GM19099 (cell line): Measurements from ENCODE around the gene FLCN.
A peak's percentile ranks its signal among the peaks of the same experiment; 100 is the strongest.

ENCODE experiments used
- POLR2A ChIP-seq: IDR thresholded peaks from 3 replicates; pipeline ENCODE4 v1.6.1; 2011; ENCODE audit warnings: low read depth; ENCODE audit not compliant: insufficient read length; ENCODE audit errors: extremely low read depth

The FLCN gene

DNA sequence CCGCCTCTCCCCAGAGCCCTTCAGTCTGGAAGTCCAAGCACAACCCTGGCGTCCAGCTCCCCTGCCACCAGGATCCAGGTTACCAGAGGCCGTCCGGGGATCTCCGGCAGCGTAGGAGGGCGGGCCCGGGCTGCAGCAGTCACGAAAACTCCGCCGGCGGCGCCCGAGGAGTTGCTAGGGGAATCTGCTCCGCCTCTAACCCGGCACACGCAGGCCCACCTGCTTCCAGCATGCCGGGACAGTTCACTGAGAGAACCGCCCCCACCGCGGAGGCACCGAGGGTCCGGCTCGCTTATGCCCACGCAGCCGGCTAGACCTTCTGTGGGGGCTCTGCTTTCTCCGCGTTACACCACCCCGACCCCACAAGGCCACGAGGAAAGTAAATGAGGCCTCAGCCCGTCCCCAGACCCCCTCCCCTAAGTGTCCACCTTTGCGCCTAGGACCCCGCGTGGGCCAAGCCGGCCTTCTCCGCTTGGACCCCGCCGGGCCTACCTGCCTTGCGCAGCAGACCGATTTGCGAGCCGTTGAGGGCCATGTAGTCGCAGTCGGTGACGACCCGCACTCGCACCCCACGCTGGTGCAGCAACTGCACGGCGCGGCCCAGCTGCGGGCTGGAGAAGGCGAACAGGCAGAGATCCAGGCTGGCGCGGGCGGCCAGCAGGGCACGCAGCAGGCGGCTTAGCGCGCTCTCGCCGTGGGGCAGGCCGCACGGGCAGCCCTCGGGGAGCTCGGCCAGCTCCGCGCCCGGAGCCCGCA is 31.4 kb downstream of the FLCN start:
- peak; percentile 46 for TF ChIP-seq POLR2A

DNA sequence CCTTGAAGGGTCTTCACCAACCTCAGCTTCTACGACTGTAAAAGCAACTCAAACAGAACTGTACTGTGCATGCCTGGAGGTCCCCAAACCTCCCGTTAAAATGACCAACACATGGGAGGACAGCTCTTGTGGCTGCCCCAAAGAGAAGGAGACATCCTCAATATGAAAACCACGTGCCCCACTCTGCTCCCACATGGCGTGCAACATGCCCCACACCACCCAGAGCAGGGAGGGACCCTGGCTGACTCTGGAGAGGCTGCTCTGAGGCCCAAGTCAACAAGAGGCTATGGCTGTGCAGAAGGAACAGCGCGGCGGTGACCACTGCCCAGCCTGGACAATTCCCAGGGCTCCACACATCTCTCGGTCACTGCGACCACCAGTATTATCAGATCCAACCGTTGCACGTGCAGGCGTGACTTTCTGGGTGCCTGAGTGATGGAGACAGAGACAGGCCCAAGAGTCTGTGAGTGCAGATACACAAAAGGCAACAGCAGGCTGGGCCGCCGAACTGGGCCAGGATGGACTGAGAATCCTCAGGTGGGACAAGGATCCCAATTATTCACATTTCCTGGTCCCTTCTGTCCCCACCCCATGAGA is 32.2 kb downstream of the FLCN start:
- no peak for TF ChIP-seq POLR2A

GRCh38 chr17:17204041-17204591 is 32.9 kb downstream of the FLCN start:
- no peak for TF ChIP-seq POLR2A

DNA sequence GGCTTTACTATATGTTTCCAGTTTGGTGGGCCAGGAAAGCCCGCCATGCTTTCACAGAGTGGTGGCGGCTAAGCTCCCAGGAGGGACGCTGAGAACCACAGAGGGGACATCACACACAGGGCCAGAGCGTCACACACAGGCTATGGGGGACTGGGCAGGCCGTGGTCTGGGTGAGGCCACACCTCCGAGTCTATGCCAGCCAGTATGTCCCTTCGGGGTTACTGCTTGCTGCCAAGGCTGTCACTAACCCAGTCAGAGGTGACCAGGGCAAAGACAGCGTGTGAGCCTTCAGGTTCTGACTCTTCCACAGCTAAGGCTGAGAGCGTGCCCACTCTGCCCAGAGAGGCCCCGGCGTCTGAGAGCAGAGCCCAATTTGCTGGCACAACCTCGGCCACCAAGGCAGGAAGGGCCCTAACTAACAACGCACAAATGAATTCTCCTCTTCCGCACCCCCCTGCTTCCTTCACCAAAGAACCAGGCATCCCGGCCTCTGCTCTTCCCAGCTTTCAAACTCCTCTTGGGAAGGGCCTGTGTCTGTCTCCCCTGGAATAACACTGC is 33.7 kb downstream of the FLCN start:
- no peak for TF ChIP-seq POLR2A

DNA sequence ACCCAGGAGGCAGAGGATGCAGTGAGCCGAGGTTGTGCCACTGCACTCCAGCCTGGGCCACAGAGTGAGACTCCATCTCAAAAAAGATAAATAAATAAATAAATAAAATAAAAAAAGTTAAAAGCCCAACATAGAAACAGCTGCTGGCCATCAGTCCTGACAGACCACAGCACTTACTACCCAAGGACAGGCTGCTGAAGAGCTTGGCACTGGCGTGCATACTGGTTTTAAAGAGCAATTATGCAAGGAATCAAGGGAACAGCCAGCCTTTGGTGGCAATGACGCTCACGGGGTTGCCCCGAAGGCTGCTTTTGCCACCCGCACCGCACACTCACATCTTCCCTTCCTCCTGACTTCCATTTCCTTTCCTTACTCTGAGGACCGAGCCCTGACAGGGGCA is 35.1 kb downstream of the FLCN start:
- no peak for TF ChIP-seq POLR2A

DNA sequence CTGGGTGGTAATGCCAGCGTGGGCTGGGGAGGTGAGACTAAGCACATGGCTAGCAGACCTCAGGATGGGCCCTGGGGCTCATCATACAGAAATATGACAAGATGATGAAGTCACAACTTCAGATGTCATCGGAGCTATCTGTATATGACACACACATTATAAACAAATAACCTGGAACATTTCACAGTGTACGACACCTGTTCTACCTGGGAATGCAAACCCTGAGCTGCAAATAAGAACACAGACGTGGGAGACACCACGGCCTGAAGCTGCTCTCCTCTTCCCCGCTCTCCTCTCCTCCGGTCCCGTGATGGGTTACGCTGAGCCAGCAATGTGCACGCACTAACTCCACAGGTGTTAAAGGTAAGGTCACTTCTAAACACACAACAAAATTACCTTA is 35.7 kb downstream of the FLCN start:
- TF ChIP-seq POLR2A, result no peak

- no peak for TF ChIP-seq POLR2A
Measured at GRCh38 chr17:17200831-17201230, 36.1 kb downstream of the FLCN start.

DNA sequence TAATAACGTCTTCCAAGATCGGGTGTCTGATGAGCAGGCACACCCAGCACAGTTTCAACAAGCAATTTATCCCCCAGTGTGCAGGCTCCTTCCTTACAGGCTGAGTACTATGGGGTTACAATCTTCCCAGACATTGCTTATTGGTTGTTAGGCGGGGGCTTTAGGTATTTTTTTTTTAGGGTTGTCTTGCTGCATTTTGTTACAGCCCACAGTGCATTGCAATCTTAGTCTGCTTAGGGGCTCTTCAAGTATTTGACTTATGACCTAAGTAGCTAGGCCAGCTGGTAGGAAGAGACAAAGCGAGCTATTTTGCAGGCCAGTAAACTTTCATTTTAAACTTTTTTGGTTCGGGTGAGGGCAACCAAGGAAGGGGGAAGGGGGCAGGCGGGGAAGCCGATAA is 36.7 kb downstream of the FLCN start:
- TF ChIP-seq POLR2A, result no peak

GRCh38 chr17:17198281-17198680 is 38.7 kb downstream of the FLCN start:
- TF ChIP-seq POLR2A, result no peak

- TF ChIP-seq POLR2A, result no peak
Measured at GRCh38 chr17:17196776-17197175, 40.2 kb downstream of the FLCN start.

DNA sequence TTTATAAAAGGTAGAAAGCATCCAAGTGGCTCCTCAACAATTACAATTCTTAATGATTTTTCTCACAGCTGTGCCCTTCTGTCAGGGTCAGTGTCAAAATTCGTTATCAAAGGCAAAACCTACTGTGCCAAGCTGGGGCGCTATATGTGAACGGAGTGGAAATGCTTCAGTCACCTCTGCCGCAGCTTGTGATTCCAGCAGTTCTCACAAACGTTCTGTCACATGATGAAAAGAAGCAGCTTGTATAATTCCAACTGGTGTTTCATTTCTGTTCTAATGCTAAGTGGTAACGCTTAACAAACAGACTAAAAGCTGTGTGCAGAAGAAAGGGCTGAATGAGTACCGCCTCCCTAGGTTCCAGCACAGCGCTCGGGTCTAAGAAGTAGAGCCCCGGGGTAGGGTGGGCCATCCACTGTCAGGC is 45.0 kb downstream of the FLCN start:
- TF ChIP-seq POLR2A, result no peak

DNA sequence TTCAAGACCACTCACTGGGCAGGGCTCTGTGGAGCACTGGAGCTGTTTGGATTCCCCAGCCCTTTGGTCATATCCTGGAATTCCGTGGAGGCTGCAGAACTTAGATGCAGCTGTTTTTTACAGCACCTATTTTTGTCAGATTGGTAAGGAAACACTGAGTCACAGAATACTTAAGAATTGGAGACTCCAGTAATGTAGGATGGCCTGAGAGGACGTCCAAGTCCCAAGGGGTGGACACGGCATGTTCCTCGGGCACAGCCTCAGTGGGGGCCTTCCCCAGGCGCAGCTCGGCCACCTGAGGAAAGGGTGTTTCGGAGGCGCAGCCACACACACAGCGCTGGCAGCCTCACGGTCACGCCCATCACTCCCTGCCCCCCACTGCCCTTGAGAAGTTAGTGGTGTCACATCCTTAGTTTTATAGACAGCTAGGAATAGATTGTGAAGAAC is 45.6 kb downstream of the FLCN start:
- no peak for TF ChIP-seq POLR2A

GRCh38 chr17:17190188-17190587 is 46.8 kb downstream of the FLCN start:
- no peak for TF ChIP-seq POLR2A

- TF ChIP-seq POLR2A, result no peak
Measured at GRCh38 chr17:17189559-17189958, 47.4 kb downstream of the FLCN start.

- no peak for TF ChIP-seq POLR2A
Measured at GRCh38 chr17:17188586-17188985, 48.4 kb downstream of the FLCN start.
